Cerebellar cortex (tissue), 1 donor: ENCODE results near the gene MTCP1.

Source experiments
- DNase-seq: peaks from one replicate; pipeline ENCODE4 v3.0.0-alpha.2; 2015; ENCODE audit warnings: low spot score

Gene MTCP1

GRCh38 chrX:155053656-155054055 lies 17.3 kb downstream of the MTCP1 start:
- DNase-seq: no peak

DNA sequence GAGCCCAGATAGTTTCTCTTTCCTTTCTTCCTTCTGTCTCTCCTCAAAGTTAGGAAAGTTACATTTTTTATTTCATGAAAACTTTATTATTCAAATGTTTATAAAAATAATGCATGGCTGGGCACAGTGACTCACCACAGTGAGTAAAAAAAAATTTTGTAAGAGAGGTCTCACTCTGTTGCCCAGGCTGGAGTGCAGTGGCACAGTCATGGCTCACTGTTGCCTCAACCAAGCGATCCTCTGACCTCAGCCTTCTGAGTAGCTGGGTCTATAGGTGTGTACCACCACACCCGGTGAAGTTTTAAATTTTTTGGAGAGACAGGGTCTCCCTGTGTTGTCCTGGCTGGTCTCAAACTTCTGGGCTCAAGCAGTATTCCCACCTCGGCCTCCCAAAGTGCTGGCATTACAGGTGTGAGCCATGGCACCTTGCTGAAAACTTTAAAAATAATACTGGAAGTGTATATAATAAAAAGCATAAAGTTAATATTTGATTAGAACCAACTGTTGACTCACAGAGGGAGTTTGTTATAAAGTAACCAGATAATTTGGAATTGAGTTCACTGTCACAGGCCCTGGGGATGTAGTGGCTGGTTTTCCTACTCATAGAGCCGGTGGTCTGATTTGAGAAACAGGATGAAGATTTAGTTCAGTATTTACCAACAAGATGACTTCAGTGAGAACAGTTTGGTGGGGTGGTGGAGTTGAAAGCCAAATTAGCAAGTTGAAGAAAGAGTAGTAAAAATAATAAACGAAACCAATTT lies 18.0 kb downstream of the MTCP1 start:
- no peak for DNase-seq

DNA sequence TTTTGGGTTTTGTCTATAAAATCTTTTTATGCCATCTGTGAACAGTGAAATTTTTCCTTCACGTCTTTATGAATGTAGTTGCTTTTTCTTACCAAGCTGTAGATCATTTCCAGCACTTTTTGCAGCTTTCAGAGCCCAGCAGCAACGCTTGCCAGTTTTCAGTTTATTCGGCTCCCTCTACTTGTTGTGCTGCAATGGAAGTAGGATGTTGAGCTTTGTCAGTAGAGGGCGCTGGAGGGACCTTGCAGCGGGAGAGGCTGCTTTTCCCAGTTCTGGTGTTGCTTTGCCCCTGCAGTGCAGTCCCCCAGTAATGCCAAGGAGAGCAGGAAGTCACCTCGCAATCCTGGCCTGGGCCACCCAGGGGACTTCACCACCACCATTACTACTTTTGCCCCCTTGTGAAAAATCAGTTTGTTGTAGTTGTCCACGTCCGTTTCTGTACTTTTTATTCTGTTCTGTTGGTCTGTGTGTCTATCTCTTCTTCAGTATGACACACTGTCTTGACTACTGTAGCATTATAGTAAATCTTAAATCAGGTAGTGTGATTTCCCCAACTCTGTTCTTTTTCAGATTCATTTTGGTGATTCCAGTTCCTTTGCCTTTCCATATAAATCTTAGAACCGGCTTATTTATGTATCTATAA lies 21.8 kb downstream of the MTCP1 start:
- peak; percentile 55 for DNase-seq

GRCh38 chrX:155046811-155047528 lies 24.0 kb downstream of the MTCP1 start:
- no peak for DNase-seq

GRCh38 chrX:155046129-155046810 lies 24.7 kb downstream of the MTCP1 start:
- DNase-seq: no peak

DNA sequence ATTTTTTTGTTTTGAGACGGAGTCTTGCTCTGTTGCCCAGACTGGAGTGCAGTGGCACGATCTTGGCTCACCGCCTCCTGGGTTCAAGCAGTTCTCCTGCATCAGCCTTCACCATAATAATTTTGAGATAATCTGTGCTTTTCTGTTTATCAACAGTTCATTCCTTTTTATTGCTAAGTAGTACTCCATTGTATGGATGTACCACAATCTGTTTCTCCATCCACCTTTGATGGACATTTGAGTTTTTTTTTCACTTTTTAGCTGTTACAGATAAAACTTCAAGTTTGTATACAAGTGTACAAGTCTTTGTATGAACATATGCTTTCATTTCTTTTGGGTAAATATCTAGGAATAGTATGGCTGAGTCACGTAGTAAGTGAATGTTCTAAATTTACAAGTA lies 35.2 kb downstream of the MTCP1 start:
- no peak for DNase-seq

DNA sequence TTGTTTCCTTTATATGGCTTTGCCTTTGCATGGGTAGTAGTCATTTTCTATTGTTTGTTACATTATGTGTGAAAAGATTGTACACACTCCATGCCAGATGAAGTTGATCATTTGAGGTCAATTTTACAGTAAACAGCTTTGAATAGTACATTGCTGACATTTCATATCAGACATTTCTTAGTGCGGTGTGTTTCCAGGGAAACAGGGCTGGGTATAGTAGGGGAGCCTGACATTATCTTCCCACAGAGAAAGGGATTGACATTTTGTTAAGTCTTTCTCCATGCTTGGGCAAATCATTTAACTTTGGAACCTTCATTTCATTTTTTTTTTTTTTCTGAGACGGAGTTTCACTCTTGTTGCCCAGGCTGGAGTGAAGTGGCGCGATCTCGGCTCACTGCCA lies 39.3 kb downstream of the MTCP1 start:
- DNase-seq: no peak

- peak; percentile 2 for DNase-seq
Measured at GRCh38 chrX:155028877-155029291, 42.1 kb downstream of the MTCP1 start.

DNA sequence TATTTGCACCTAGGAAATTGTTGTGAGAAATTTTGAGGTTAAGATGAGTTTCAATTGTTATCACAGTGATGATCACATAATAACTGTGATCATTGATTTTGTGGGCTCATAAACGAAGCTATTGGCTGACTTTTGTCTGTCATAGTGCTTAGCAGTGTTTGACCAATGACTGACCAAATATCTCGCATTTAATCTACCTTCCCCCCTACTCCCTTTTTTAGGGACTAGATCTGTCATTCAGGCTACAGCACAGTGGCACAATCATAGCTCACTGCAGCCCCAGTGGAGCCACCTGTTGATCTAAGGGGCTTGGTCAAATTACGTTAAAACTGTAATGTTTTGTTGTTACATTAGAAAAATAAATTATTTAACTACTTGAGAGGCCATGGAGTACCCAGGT lies 42.8 kb downstream of the MTCP1 start:
- DNase-seq: no peak

DNA sequence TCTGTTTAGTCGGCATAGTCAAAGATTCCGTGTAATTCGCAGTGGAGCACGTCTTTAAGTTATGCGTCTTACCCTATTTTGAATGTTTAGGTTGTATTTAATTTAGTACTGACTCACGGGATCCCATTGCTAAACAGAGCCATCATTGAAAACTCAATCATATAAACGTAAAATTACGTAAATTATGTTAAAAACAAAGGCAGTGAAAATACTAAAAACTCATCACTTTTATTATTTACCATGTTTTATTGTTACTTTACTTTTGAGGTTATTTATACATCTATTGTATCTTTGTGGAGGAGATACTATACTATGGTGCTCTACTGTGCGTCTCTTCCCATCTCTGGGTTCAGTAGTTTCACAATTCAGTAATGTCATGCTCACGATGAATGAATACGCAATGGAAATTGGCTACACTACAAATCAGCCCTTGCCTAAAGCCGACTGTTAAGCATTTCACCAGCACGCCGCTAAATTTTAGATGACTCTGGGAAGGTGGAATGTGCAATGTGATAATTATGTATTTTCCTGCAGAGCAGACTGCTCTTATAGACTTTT lies 43.3 kb downstream of the MTCP1 start:
- peak; percentile 46 for DNase-seq

GRCh38 chrX:155026727-155027508 lies 44.0 kb downstream of the MTCP1 start, which contains the start of gene FUNDC2:
Gene FUNDC2 (plus strand): TSS chrX:155026844. CDS start chrX:155026939, 95 bp downstream.
- peak; percentile 88 for DNase-seq

- DNase-seq: no peak
Measured at GRCh38 chrX:155026420-155026726, 44.6 kb downstream of the MTCP1 start.

DNA sequence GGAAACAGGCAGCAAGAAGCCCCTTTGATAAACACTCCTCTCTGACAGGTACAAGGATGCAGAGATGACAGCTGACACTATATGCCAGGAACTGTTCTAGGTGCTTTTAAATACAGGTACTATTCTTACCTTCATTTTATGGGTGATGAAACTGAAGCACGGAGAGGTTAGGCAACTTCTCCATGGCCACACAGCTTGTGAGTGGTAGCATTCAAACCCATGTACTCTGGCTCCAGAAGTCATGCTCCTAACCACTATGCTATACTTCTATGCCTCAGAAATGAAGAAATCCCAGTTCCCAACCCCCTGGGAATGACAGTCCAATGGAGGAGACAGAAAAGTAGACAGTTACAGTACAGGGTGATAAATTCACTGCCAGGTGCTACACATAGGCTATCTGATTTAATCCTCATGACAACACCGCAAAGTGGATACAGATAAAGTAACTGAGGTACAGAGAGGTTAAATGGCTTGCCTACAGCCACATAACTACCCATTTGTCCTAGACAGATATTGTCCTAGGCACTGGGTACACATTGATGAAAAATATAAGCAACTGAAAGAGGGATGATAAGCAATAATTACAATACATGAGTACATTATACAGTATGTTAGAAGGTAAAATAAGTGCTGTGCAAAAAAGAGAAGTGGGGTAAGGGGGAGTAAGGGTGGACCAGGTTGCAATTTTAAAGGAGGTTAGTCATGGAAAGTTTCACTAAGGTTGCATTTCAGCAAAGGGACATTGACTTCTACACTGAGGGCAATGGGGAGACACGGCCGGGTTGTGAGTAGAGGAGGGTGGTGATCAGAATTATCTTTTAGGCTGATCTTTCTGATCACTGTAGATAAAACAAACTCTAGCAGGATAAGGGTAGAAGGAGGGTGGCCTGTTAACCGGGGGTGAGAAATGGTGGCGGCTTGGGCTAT lies 46.8 kb downstream of the MTCP1 start:
- no peak for DNase-seq

DNA sequence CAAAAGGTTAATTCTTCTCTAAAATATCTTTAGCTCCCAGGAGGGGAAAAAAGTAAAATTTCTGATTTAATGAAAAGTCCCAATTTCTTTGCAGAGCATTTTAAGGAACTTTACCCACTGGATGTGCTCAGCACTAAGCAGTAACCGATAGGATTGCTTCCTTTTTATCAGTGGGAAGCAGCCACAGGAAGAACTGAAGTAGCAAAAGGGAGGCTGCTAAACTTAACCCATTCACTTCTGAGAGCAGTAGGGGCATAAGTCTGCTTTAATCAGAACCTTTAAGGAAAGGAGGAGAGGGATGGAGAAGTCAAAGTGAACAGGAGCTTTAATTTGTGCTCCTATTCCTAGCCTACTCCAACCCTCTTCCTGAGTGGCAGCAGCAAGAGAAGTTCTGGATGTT lies 48.4 kb downstream of the MTCP1 start, which contains the start of gene F8:
TSS of gene F8 (minus strand) at position 139 of the 400 bp plus-strand sequence. CDS start 171 bp downstream, outside the sequence.
- no peak for DNase-seq

GRCh38 chrX:155020591-155020990 lies 50.3 kb downstream of the MTCP1 start:
- no peak for DNase-seq
